ENCODE results near the gene KLF7. TPM values are rescaled to one million over a fixed set of nuclear protein-coding genes. Genes with fewer than 3 reads are reported as not detected.

The KLF7 gene
- total RNA-seq, 1 donor from 2014 or later, result 5.2 TPM

DNA sequence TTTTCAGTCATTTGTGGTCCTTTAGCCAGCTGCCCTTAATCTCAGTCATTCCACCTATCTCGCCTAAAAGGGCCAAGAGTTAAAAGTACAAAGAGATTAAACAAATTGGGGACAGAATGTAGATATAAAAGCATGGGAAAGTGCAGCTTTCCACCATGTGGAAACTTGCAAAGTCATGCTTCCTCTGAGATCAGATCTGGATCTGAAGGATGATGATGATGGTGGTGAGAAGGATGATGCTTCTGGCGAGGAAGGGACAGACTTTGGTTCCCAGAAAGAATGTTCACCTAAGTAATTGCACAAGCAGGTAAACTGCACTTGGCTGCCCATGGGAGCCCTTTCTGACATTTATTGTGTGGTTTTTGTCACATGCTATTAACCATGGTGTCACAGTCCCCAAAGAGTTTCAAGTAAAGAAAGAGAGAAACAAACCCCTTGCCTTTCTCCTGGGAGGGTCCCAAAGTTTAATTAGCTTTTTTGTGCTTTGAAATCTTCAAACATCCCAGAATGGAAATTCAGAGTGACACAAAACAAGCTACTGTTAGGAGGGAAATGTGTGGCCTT is 34.7 kb downstream of the KLF7 start:
- H3K79me2 ChIP-seq (ENCODE audit: low read depth), result peaks cover 8% of the 10 kb centered on the region
- H3K27me3 ChIP-seq, result no peaks in the 10 kb centered on the region
- Mint-ChIP-seq H3K27me3 (ENCODE audit: insufficient read depth, low read depth) (peaks cover 2% of the 10 kb centered on the region), H3K36me3 (peaks cover 19% of the 10 kb centered on the region), H3K27ac (no peak overlapping the region), H3K4me1 (peaks cover 36% of the 10 kb centered on the region), H3K4me3 (no peak overlapping the region), H3K9me3 (peaks cover 20% of the 10 kb centered on the region)
- H3F3A ChIP-seq (ENCODE audit: low read depth), result peaks cover 10% of the 10 kb centered on the region
- no peak overlapping the region for H3K4me2 ChIP-seq
- no peak overlapping the region for H3K4me3 ChIP-seq
- H3K36me3 ChIP-seq, result no peaks in the 10 kb centered on the region
- no peak for DNase-seq (ENCODE audit: low spot score)
- H4K20me1 ChIP-seq (ENCODE audit: low read depth), result no peaks in the 10 kb centered on the region
- H3K9me3 ChIP-seq (ENCODE audit: low read depth), result no peaks in the 10 kb centered on the region
- peaks cover 28% of the 10 kb centered on the region for H3K4me1 ChIP-seq
- H3K27ac ChIP-seq, result no peak overlapping the region
- no peak overlapping the region for H3K9ac ChIP-seq
- no peak for TF ChIP-seq EZH2 (IDR thresholded peaks at IDR 0.05)
- TF ChIP-seq EZH2phosphoT487 (IDR thresholded peaks at IDR 0.05), result no peak
- TF ChIP-seq, protein P1, sequence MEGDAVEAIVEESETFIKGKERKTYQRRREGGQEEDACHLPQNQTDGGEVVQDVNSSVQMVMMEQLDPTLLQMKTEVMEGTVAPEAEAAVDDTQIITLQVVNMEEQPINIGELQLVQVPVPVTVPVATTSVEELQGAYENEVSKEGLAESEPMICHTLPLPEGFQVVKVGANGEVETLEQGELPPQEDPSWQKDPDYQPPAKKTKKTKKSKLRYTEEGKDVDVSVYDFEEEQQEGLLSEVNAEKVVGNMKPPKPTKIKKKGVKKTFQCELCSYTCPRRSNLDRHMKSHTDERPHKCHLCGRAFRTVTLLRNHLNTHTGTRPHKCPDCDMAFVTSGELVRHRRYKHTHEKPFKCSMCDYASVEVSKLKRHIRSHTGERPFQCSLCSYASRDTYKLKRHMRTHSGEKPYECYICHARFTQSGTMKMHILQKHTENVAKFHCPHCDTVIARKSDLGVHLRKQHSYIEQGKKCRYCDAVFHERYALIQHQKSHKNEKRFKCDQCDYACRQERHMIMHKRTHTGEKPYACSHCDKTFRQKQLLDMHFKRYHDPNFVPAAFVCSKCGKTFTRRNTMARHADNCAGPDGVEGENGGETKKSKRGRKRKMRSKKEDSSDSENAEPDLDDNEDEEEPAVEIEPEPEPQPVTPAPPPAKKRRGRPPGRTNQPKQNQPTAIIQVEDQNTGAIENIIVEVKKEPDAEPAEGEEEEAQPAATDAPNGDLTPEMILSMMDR (IDR thresholded peaks at IDR 0.05), result no peak
- no peak overlapping the region for H2AFZ ChIP-seq (replicated peaks)

DNA sequence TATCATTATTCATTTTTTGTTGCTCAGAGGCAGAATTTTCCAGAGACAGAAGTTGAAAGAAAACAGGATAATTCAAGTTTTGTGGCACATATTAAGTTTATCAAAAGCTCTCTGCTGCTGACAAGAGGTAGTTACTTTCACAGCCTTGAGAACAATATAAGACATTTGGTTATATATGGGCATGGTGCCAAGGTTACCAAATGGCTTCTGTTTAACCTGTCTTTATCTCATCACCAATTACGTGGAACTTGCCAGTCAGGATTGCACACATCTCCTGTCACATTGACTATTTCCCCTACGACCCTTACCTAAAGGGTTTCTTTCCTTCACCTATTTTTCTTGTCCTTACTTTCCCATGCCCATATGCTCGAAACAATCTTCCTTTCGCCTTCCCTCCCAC is 35.9 kb downstream of the KLF7 start:
- H3K36me3 ChIP-seq, result no peaks in the 10 kb centered on the region
- no peak overlapping the region for H3K9ac ChIP-seq
- H4K20me1 ChIP-seq (ENCODE audit: low read depth), result no peaks in the 10 kb centered on the region
- no peak overlapping the region for H3K4me3 ChIP-seq
- H3K4me1 Mint-ChIP-seq, result peaks cover 26% of the 10 kb centered on the region
- no peak for DNase-seq (ENCODE audit: low spot score)
- H3K4me1 ChIP-seq, result peaks cover 24% of the 10 kb centered on the region
- H2AFZ ChIP-seq (replicated peaks), result no peak overlapping the region
- H3K9me3 Mint-ChIP-seq, result peaks cover 20% of the 10 kb centered on the region
- H3K27ac Mint-ChIP-seq, result no peak overlapping the region
- TF ChIP-seq EZH2phosphoT487 (IDR thresholded peaks at IDR 0.05) (no peak), EZH2 (IDR thresholded peaks at IDR 0.05) (no peak)
- TF ChIP-seq, protein P1 (IDR thresholded peaks at IDR 0.05), result no peak
- peaks cover 10% of the 10 kb centered on the region for H3F3A ChIP-seq (ENCODE audit: low read depth)
- H3K9me3 ChIP-seq (ENCODE audit: low read depth), result no peaks in the 10 kb centered on the region
- H3K27me3 Mint-ChIP-seq (ENCODE audit: insufficient read depth, low read depth), result peaks cover 2% of the 10 kb centered on the region
- H3K79me2 ChIP-seq (ENCODE audit: low read depth), result peaks cover 8% of the 10 kb centered on the region
- no peak overlapping the region for H3K27ac ChIP-seq
- no peaks in the 10 kb centered on the region for H3K27me3 ChIP-seq
- peaks cover 19% of the 10 kb centered on the region for H3K36me3 Mint-ChIP-seq
- no peak overlapping the region for H3K4me3 Mint-ChIP-seq
- no peak overlapping the region for H3K4me2 ChIP-seq

GRCh38 chr2:207128867-207129266 is 36.9 kb downstream of the KLF7 start:
- H3F3A ChIP-seq (ENCODE audit: low read depth), result peaks cover 10% of the 10 kb centered on the region
- no peak overlapping the region for H3K4me2 ChIP-seq
- no peak overlapping the region for H3K4me3 Mint-ChIP-seq
- peaks cover 28% of the 10 kb centered on the region for H3K36me3 Mint-ChIP-seq
- H3K27ac ChIP-seq, result no peak overlapping the region
- H3K79me2 ChIP-seq (ENCODE audit: low read depth), result peaks cover 8% of the 10 kb centered on the region
- no peaks in the 10 kb centered on the region for H3K27me3 ChIP-seq
- no peaks in the 10 kb centered on the region for H3K9me3 ChIP-seq (ENCODE audit: low read depth)
- H3K4me1 ChIP-seq, result peaks cover 16% of the 10 kb centered on the region
- DNase-seq (ENCODE audit: low spot score), result no peak
- no peak for TF ChIP-seq EZH2 (IDR thresholded peaks at IDR 0.05)
- TF ChIP-seq, protein P1 (IDR thresholded peaks at IDR 0.05), result no peak
- TF ChIP-seq EZH2phosphoT487 (IDR thresholded peaks at IDR 0.05), result no peak
- no peak overlapping the region for H3K9ac ChIP-seq
- H3K27ac Mint-ChIP-seq, result no peak overlapping the region
- no peak overlapping the region for H3K4me3 ChIP-seq
- H3K27me3 Mint-ChIP-seq (ENCODE audit: insufficient read depth, low read depth), result peaks cover 2% of the 10 kb centered on the region
- H2AFZ ChIP-seq (replicated peaks), result no peak overlapping the region
- peaks cover 20% of the 10 kb centered on the region for H3K9me3 Mint-ChIP-seq
- peaks cover 24% of the 10 kb centered on the region for H3K4me1 Mint-ChIP-seq
- no peaks in the 10 kb centered on the region for H3K36me3 ChIP-seq
- no peaks in the 10 kb centered on the region for H4K20me1 ChIP-seq (ENCODE audit: low read depth)

Measured in neural progenitor cell (in vitro differentiated cells).